ENCODE measurements around the gene LZTR1. TPM values are rescaled to one million over a fixed set of nuclear protein-coding genes. Genes with fewer than 3 reads are reported as not detected.

The LZTR1 gene
- total RNA-seq, 4 donors from 2014 or later: 42.4 to 76.3 (median 57.2) TPM

DNA sequence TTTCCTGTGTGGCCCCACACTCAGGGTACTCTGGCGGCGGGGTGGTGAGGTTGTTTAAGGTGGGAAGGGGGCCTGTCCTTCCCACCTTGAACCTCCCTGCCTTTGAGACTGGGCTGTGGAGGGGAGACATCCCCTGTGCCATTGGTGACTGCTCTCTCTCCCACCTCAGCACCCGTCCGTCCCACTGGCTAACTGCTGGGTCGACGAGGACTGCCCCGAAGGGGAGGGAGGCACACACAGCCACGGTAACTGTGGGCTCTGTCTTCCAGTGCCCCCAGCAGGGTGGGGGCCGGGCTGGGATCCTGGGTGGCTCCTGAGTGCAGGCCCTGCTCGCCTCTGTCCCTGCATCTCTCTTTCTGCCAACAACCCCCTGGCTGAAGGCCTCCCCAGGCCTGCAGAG is 40.4 kb downstream of the LZTR1 start:
- peaks cover 0 to 4% (median 0%) of the 10 kb centered on the region in 4 donors for H3K27me3 ChIP-seq
- WGBS: 91% methylated on average over 4 of the region's 10 CpGs
- intact Hi-C loops (cut with DNase I): no loop called here
- H3K27ac ChIP-seq (replicated peaks in 1 of 4): no peak overlapping the region
- no peaks in the 10 kb centered on the region for H3K36me3 ChIP-seq
- DNase-seq (ENCODE audit: extremely low spot score): no peak
- H3K4me1 ChIP-seq: peaks cover 0 to 6% (median 3%) of the 10 kb centered on the region in 4 donors
- TF ChIP-seq, protein P1, sequence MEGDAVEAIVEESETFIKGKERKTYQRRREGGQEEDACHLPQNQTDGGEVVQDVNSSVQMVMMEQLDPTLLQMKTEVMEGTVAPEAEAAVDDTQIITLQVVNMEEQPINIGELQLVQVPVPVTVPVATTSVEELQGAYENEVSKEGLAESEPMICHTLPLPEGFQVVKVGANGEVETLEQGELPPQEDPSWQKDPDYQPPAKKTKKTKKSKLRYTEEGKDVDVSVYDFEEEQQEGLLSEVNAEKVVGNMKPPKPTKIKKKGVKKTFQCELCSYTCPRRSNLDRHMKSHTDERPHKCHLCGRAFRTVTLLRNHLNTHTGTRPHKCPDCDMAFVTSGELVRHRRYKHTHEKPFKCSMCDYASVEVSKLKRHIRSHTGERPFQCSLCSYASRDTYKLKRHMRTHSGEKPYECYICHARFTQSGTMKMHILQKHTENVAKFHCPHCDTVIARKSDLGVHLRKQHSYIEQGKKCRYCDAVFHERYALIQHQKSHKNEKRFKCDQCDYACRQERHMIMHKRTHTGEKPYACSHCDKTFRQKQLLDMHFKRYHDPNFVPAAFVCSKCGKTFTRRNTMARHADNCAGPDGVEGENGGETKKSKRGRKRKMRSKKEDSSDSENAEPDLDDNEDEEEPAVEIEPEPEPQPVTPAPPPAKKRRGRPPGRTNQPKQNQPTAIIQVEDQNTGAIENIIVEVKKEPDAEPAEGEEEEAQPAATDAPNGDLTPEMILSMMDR (IDR thresholded peaks at IDR 0.05): no peak
- TF ChIP-seq POLR2AphosphoS5 (IDR thresholded peaks at IDR 0.05): no peak
- no peak for TF ChIP-seq EP300 (IDR thresholded peaks at IDR 0.05)
- no peak for TF ChIP-seq POLR2A (IDR thresholded peaks at IDR 0.05; ENCODE audit: low read depth)
- H3K4me3 ChIP-seq: no peak overlapping the region
- H3K9me3 ChIP-seq: no peaks in the 10 kb centered on the region

DNA sequence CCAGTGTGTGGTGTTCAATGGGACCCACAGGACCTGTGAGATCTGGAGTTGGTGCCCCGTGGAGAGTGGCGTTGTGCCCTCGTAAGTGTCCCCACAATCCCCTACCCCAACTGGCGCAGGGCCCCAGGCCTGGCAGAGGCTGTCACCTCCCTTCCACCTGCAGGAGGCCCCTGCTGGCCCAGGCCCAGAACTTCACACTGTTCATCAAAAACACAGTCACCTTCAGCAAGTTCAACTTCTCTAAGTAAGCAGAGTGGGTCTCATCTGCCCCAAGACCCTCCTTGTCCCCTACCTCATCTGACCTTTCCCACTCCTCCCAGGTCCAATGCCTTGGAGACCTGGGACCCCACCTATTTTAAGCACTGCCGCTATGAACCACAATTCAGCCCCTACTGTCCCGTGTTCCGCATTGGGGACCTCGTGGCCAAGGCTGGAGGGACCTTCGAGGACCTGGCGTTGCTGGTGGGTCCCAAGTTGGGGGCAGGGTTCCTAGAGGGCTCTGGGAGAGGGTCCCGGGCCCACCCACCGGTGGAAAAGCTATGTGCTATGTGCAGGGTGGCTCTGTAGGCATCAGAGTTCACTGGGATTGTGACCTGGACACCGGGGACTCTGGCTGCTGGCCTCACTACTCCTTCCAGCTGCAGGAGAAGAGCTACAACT is 41.0 kb downstream of the LZTR1 start:
- WGBS: 87% methylated on average over 12 of the region's 13 CpGs
- H3K9me3 ChIP-seq: no peaks in the 10 kb centered on the region
- H3K4me1 ChIP-seq: peaks cover 0 to 9% (median 4%) of the 10 kb centered on the region in 4 donors
- TF ChIP-seq, protein P1 (IDR thresholded peaks at IDR 0.05): no peak
- no peak for TF ChIP-seq POLR2AphosphoS5 (IDR thresholded peaks at IDR 0.05)
- TF ChIP-seq POLR2A (IDR thresholded peaks at IDR 0.05; ENCODE audit: low read depth): no peak
- no peak for TF ChIP-seq EP300 (IDR thresholded peaks at IDR 0.05)
- H3K36me3 ChIP-seq: no peaks in the 10 kb centered on the region
- no peak overlapping the region for H3K27ac ChIP-seq (replicated peaks in 1 of 4)
- H3K4me3 ChIP-seq: no peak overlapping the region
- H3K27me3 ChIP-seq: peaks cover 0 to 4% (median 0%) of the 10 kb centered on the region in 4 donors
- intact Hi-C loops (cut with DNase I): no loop called here
- no peak for DNase-seq (ENCODE audit: extremely low spot score)

DNA sequence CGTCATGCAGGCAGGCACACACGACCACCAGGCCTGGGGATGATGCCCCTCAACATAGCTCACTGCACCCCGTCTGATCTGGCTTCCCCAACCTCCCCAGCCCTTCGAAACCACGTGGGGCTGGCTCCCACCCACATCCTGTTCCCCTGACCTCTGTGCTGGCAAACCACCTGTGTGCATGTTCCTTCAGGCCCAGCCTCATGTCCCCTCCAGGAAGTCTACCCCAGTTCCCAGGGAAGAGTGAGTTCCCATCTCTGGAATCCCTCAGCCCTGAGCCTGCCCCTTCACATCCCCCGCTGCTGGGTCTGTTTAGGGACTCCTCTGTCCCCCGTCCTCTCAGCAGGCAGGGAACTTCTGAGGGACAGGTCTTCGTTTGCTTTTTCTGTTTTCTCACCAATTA is 43.2 kb downstream of the LZTR1 start:
- Histone ChIP-seq H3K27ac (replicated peaks in 1 of 4) (no peak overlapping the region), H3K4me1 (peaks cover 0 to 9% (median 4%) of the 10 kb centered on the region in 4 donors), H3K36me3 (no peaks in the 10 kb centered on the region), H3K4me3 (no peak overlapping the region), H3K27me3 (peaks cover 0 to 24% (median 0%) of the 10 kb centered on the region in 4 donors), H3K9me3 (no peaks in the 10 kb centered on the region)
- WGBS: 75% methylated on average over 8 of the region's 8 CpGs
- intact Hi-C loops (cut with DNase I): no loop called here
- no peak for DNase-seq (ENCODE audit: extremely low spot score)
- TF ChIP-seq POLR2A (IDR thresholded peaks at IDR 0.05; ENCODE audit: low read depth) (no peak), EP300 (IDR thresholded peaks at IDR 0.05) (no peak), POLR2AphosphoS5 (IDR thresholded peaks at IDR 0.05) (no peak)
- TF ChIP-seq, protein P1 (IDR thresholded peaks at IDR 0.05): no peak

DNA sequence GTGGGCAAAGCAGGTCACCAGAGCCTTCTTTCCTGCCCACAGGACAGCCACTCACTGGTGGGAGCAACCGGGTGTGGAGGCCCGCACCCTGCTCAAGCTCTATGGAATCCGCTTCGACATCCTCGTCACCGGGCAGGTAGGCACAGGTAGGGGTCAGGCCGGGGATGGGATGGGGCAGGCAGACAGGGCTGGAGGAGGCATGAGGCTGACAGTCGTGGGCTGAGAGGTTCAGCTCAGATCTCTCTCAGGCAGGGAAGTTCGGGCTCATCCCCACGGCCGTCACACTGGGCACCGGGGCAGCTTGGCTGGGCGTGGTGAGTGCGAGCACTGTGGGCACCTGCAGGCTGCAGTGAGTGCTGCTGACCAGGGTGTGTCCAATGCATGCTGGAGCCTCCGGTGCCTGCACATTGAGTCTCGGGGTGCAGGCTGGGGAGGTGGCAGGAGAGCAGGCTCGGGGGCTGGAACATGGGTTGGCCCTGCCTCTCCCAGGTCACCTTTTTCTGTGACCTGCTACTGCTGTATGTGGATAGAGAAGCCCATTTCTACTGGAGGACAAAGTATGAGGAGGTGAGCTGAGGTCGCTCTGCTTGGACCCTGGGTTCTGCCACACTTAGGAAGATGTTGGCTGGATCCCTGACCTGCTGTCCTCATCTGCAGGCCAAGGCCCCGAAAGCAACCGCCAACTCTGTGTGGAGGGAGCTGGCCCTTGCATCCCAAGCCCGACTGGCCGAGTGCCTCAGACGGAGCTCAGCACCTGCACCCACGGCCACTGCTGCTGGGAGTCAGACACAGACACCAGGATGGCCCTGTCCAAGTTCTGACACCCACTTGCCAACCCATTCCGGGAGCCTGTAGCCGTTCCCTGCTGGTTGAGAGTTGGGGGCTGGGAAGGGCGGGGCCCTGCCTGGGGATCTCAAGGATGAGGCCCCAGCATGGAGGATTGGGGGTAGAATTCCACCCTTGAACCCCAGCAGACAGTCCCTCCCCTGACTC is 44.0 kb downstream of the LZTR1 start:
- Histone ChIP-seq H3K4me3 (no peak overlapping the region), H3K4me1 (peaks cover 0 to 9% (median 4%) of the 10 kb centered on the region in 4 donors), H3K36me3 (no peaks in the 10 kb centered on the region), H3K27me3 (peaks cover 0 to 32% (median 0%) of the 10 kb centered on the region in 4 donors), H3K9me3 (no peaks in the 10 kb centered on the region), H3K27ac (replicated peaks in 1 of 4) (no peak overlapping the region)
- DNase-seq (ENCODE audit: extremely low spot score): no peak
- WGBS: 84% methylated on average over 22 of the region's 27 CpGs
- intact Hi-C loops (cut with DNase I): no loop called here
- TF ChIP-seq POLR2A (IDR thresholded peaks at IDR 0.05; ENCODE audit: low read depth): no peak
- TF ChIP-seq, protein P1 (IDR thresholded peaks at IDR 0.05): no peak
- no peak for TF ChIP-seq EP300 (IDR thresholded peaks at IDR 0.05)
- TF ChIP-seq POLR2AphosphoS5 (IDR thresholded peaks at IDR 0.05): no peak
